NCI-H748 (cell line): ENCODE data around the gene ADCYAP1R1.

Experiments
- DNase-seq: peaks from one replicate; lab custom pipeline; 2025; ENCODE audit not compliant: unreplicated experiment; lab: John Stamatoyannopoulos, UW

The ADCYAP1R1 gene

DNA sequence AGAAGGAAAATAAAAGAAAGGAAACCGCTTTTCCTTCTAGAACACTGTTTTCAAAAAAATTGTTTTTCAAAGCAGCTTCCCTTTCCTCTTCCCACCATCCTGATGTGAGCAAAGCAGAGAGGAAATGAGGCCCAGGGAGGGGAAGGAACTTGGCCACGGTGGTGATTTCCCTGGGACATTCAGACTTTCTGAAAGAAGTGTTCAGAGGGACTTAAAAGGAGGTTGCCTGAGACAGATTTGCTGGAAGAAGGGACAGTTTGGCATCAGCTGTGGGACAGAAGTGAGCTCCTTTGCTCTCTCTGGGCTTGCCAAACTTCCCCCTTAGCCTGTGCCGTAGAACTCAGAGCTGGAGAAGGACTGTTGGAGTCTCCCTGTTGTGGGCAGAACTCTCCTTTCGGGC lies 30.3 kb downstream of the ADCYAP1R1 start:
- DNase-seq: no peak

- DNase-seq: no peak
Observed at GRCh38 chr7:31083210-31083786, 31.2 kb downstream of the ADCYAP1R1 start.

DNA sequence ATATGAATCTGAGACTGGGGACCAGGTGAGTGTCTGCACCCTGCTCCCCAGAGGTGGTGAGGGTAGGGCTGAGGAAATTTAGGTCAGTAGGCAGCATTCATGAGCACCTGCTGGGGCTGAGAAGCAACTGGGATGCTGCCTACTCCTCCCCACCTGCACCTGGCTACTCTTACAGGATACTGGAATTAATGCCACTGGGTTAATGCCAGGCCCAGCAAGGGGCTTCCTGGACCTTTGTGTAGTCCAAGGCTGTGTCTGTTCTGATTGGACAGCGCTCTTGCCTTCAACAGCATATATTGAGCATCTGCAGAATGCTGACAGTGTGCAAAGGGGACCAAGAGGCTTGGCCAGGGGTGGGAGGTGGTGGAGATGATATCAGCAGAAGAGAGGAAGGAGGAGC lies 32.1 kb downstream of the ADCYAP1R1 start:
- DNase-seq: no peak

DNA sequence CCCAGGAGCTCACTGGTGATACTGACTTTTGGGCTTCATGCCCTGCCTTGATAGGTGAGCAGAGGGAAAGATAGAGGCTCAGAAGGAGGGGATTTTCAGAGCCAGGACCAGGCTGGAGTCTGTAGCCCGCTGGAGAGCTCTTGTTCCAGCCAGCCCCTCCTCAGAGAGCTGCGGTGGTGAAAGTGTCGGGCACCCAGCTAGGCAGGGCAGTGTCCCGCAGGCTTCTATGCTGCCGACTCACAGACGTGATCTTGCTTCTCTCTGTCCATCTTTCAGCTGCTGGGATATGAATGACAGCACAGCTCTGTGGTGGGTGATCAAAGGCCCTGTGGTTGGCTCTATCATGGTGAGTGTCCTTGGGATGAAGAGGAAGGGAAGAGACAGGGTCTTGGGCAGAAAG lies 35.2 kb downstream of the ADCYAP1R1 start:
- DNase-seq: no peak

DNA sequence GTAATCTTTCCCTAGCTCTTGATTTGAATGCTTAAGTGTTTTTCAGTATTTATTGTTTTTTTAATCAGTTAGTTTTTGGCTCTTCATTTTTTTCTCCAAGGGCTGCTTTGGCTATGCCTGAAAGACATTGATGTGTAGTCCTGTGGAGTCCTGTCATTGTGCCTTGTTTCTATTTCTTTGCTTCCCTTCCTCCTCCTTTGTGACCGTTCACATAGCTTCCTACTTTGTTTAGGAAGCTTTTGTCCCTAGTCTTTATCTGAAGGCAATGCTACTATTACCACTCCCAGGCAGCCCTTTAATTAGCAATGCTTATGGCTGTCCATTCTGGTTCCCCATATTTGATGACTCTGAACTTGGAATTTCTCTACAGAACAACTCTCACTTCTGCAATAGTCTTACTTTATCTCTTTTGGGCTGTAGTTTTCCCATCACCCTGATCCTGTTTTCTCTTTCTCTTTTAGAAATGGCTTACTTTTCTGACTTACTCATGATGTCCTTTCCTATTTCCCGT lies 39.9 kb downstream of the ADCYAP1R1 start:
- no peak for DNase-seq

DNA sequence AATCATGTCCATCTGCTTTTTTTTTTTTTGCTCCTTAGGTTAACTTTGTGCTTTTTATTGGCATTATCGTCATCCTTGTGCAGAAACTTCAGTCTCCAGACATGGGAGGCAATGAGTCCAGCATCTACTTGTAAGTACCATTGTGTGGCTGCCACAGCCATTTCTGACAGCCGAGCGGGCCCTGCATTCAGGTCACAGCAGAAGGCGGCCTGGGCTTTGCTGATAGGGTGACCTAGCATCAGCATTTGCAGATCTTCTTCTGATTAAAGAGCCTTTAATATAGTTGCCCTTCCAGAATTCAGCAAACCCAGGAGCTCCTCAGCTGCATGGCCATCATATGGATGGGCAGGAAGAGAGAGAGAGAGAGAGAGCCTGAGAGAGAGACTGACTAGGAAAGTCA lies 40.5 kb downstream of the ADCYAP1R1 start:
- no peak for DNase-seq

DNA sequence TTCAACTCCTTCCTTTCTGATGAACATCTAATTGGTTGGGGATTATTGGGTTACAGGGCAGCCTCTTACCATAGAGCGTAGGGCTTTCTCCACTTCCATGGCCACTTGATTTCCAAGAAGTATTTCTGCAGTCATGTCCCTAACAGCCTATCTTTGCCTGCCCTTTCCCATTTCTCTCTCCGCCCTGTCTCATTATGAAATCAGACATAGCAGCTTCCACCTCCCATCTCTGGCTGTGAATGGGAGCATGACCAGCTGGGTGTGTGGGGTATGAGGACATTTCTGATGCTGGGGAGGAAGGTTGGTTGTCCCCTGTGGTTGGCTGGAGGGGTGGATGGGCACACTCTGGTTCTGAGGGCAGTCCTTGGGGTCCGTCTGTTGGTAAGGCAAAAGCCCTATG lies 41.2 kb downstream of the ADCYAP1R1 start:
- no peak for DNase-seq

DNA sequence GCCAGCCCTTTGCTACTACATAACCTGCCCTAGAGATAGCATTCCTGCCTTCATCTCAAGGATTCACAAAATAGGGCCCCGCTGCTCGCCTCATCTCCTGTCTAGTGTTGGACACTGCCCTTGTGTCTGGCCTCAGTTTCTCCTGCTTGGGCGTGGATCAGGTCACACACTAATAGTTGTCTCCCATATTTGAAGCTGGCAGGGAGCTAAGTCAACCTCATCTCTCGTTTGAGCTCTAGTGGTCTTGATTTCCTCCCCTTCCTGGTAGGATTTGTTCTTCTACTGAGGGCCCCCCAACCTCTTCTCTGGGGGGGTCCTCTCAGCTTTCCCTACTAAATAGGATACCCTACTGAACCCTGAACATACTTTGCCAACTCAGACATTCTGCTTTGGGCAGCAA lies 42.2 kb downstream of the ADCYAP1R1 start:
- no peak for DNase-seq

- no peak for DNase-seq
Observed at GRCh38 chr7:31095286-31096197, 43.4 kb downstream of the ADCYAP1R1 start.

DNA sequence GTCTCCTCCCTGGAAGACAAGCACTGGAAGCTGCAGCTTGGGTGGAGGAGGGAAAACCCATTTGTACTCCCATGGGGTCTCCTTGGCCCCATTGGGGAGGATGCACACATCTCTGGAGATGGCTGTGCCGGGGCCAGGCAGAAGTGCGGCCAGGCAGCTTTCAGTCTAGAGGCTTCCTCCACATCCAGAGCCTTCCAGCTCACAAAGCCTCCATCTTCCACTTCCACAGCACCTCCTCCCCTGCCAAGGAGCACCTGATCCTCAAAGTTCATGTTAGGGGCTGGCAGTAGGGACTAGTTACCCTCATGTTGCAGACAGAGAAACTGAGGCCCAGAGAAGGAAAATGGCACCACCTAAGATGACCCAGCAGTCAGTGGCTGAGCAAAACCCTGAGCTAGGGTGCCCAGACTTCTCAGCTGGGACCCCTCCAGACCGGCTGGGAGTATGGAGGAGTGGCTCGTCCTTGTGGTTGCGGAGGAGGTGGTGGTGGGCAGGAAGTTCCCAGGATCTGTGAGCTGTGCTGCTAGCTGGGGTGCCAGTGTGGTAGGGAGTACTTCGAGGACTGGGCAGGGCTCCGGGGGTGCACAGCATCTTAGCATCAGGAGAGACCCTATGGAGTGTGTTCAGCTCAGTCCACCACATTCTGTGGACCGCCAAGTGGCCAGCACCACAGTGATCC lies 44.2 kb downstream of the ADCYAP1R1 start:
- no peak for DNase-seq

DNA sequence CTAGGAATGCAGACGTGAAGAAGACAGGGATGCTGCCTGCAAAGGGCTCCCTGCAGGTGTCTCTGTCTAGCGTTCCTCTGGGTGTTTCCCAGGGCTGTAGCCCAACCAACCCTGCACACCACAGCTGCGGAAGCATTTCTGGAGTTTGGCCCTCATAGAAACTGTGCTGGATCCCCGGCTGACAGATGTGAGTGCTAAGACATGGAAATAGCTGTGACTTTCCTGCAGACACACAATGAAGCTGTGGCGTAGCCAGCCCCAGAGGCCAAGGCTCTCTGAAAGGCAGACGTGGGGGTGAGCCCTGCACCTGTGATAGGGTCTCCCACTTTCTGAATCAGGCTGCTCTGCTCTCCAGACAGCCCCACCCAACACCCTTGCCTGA lies 44.8 kb downstream of the ADCYAP1R1 start:
- DNase-seq: no peak

- no peak for DNase-seq
Observed at GRCh38 chr7:31098642-31099360, 46.7 kb downstream of the ADCYAP1R1 start.

DNA sequence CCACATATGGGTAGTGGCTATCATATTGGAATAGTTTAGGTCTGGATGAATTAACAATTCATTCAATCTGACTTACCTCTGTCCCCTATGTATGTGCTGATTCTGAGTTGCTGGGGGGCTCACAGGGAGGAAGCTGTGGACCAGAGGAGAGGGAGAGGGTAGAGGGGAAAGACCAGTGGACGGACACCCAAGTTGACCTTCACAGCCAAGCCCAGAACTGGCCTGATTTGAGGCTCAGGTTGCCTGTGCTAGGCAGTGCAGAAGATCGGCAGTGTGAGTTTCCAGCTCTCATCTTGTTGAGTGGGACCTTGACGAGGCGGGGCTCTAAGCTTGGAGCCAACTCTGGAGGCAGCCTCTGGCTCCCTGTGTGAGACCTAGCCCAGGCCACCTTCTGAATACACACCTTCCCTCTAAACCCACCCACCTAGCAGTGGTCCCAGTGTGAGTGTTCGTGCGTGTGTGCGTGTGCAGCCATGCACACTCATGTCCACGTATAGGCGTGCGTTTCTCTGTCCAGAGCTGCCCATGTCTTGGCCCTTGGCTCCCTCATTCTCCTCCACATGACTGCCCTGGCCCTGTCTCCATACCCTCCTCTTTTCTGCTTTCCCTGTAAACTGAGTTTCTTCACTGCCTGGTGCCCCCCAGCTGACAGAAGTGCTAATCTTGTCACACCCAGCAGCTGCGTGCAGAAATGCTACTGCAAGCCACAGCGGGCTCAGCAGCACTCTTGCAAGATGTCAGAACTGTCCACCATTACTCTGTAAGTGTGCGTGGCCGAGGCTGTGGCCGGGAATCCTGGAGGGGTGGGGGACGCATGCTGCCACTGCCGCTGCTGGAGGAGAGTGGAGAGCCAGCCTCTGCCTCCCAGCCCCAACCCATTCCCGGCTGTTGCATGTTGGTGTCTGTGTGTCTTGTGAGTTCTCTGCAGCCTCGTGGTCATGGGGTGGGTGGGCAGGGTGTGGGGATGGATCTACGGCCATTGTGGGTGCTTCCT lies 47.6 kb downstream of the ADCYAP1R1 start:
- no peak for DNase-seq

GRCh38 chr7:31100445-31100844 lies 48.3 kb downstream of the ADCYAP1R1 start:
- DNase-seq: no peak

GRCh38 chr7:31100871-31101270 lies 48.8 kb downstream of the ADCYAP1R1 start:
- DNase-seq: no peak

- no peak for DNase-seq
Observed at GRCh38 chr7:31101544-31101943, 49.4 kb downstream of the ADCYAP1R1 start.

- DNase-seq: no peak
Observed at GRCh38 chr7:31102151-31102972, 50.3 kb downstream of the ADCYAP1R1 start.

DNA sequence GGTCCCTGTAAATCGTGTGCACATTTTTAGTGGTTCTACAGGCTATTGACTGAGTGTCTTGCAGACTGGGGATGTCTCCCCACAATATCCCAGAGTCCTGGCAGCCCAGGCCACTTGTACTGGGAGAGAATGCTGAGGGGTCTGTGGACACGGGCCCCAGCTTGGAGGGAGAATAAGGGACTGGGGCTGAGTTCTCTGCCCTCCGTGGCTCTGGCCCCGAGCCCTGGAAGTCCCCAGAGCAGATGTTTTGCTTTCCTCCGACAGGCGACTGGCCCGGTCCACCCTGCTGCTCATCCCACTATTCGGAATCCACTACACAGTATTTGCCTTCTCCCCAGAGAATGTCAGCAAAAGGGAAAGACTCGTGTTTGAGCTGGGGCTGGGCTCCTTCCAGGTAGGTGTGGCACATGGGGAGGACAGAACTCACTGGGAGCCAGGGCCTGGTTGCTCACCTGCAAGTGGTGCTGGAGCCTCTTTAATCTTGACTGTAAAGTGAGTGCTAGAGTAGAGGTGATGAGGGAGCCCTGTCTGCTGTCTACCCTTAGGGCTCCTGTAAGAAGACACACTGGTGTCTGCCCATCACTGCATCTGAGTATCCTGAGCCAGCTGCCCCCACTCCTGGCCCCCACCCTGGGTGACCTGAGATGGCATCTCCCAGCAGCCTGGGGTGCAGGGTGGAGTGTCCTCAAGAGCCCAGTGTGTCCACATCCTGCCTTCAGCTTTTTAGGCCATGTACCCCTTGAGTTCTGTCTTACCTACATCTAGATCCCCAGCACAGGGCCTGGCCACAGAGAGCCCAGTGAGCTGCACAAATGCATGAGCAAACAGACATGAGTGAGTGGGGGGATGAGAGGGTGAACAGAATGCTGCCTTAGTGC lies 51.1 kb downstream of the ADCYAP1R1 start:
- DNase-seq: no peak
